A549 (cell line): Measurements from ENCODE around the gene WDR62. TPM values are rescaled to one million over a fixed set of nuclear protein-coding genes. Genes with fewer than 3 reads are reported as not detected.

Experiments used
- ATAC-seq, 2 experiments: fragments of 200-7000 bp in 1 of 2; fragments of >200 bp in 1 of 2; cut with Nextera tagmentation in 1 of 2; cut with Tn5 transposase in 1 of 2; 3 replicates each; pipeline versions ENCODE4 v1.8.0 to v1.9.1; 2018 to 2020; ENCODE audit warnings: mild to moderate bottlenecking in 1 of 2, moderate library complexity in 1 of 2
- CTCF ChIA-PET: fragments of 300-600 bp; sonication (Branson Sonifier 250); formaldehyde crosslinking; extraction: SDS; loops from one replicate; lab custom pipeline; 2021; ENCODE audit warnings: antibody characterized with exemption, inconsistent platforms; lab: Yijun Ruan, JAX
- POLR2A ChIA-PET: fragments of 350-600 bp; formaldehyde crosslinking; extraction: SDS; loops from one replicate; lab custom pipeline; 2021; ENCODE audit warnings: antibody characterized with exemption, inconsistent platforms; lab: Yijun Ruan, JAX
- DNase-seq, 2 experiments: peaks; one replicate each; pipeline versions ENCODE4 v3.0.0 to v3.0.0-alpha.2; 2011 to 2016; ENCODE audit warnings: low read depth in 1 of 2, low spot score in 1 of 2
- FAIRE-seq: peaks from 2 replicates; lab custom pipeline; 2011; peaks lifted over from hg19 to GRCh38; lab: Jason Lieb, UNC
- H3K27ac ChIP-seq, 2 experiments: fragments of >200 bp; sonication (Bioruptor Twin); formaldehyde crosslinking; 3 replicates each; pipeline ENCODE4 v1.5.1; 2016 to 2017
- H3K4me1 ChIP-seq: fragments of >200 bp; sonication (Bioruptor Twin); formaldehyde crosslinking; 3 replicates; pipeline ENCODE4 v1.6.1; 2016
- H3K4me2 ChIP-seq: fragments of >200 bp; sonication (Bioruptor Twin); formaldehyde crosslinking; 3 replicates; pipeline ENCODE4 v1.6.1; 2016
- H3K4me3 ChIP-seq: fragments of >200 bp; sonication (Bioruptor Twin); formaldehyde crosslinking; 3 replicates; pipeline ENCODE4 v1.5.1; 2016
- H3K9me3 ChIP-seq: fragments of >200 bp; sonication (Bioruptor Twin); formaldehyde crosslinking; 3 replicates; pipeline ENCODE4 v1.6.1; 2016
- BCL3 ChIP-seq: fragments of >200 bp; sonication (Bioruptor Twin); formaldehyde crosslinking; IDR thresholded peaks from 3 replicates; pipeline ENCODE4 v1.6.1; 2016
- BHLHE40 ChIP-seq: IDR thresholded peaks from 2 replicates; pipeline ENCODE4 v1.6.1; 2012; ENCODE audit warnings: low read depth, low read length, inconsistent platforms
- CBX8 ChIP-seq: fragments of 200-600 bp; sonication (generic); IDR thresholded peaks from 2 replicates; pipeline ENCODE4 v1.6.1; 2016
- CHD2 ChIP-seq: fragments of 150-350 bp; IDR thresholded peaks from 2 replicates; pipeline ENCODE4 v1.6.1; 2014; ENCODE audit warnings: low read length; ENCODE audit not compliant: partially characterized antibody
- EHF ChIP-seq: fragments of 250-450 bp; sonication (Bioruptor Pico); IDR thresholded peaks from 2 replicates; pipeline ENCODE4 v1.5.0; 2020; ENCODE audit warnings: mild to moderate bottlenecking
- EHMT2 ChIP-seq: fragments of 200-600 bp; sonication (generic); IDR thresholded peaks from 2 replicates; pipeline ENCODE4 v1.6.1; 2016; ENCODE audit warnings: antibody characterized with exemption, low read depth, mild to moderate bottlenecking, moderate library complexity
- ELK1 ChIP-seq: fragments of 150-350 bp; IDR thresholded peaks from 2 replicates; pipeline ENCODE4 v1.6.1; 2014; ENCODE audit warnings: low read depth, mild to moderate bottlenecking, low read length
- FOXS1 ChIP-seq: fragments of 250-450 bp; sonication (Bioruptor Pico); IDR thresholded peaks from 2 replicates; pipeline ENCODE4 v1.5.0; 2020; ENCODE audit warnings: mild to moderate bottlenecking, moderate library complexity
- GATA3 ChIP-seq: IDR thresholded peaks from 2 replicates; pipeline ENCODE4 v1.6.1; 2012; ENCODE audit warnings: borderline replicate concordance
- HDAC2 ChIP-seq: fragments of 200-600 bp; sonication (generic); IDR thresholded peaks from 2 replicates; pipeline ENCODE4 v1.6.1; 2016
- JUN ChIP-seq, 2 experiments: fragments of >200 bp; sonication (Bioruptor Twin); formaldehyde crosslinking; IDR thresholded peaks; 2 replicates in 1 of 2; 3 replicates in 1 of 2; pipeline ENCODE4 v1.6.1; 2016 to 2017
- JUNB ChIP-seq: fragments of >200 bp; sonication (Bioruptor Twin); formaldehyde crosslinking; IDR thresholded peaks from 2 replicates; pipeline ENCODE4 v1.6.1; 2016
- MAX ChIP-seq: IDR thresholded peaks from 2 replicates; pipeline ENCODE4 v1.6.1; 2012
- MAZ ChIP-seq: fragments of 150-350 bp; IDR thresholded peaks from 2 replicates; pipeline ENCODE4 v1.6.1; 2014; ENCODE audit warnings: antibody characterized with exemption, low read depth, low read length, borderline replicate concordance
- MYC ChIP-seq: IDR thresholded peaks from 2 replicates; pipeline ENCODE4 v1.6.1; 2012; ENCODE audit warnings: mild to moderate bottlenecking, inconsistent platforms, low read length, improper control_type of control experiment, borderline replicate concordance
- NPAS2 ChIP-seq: fragments of 250-450 bp; sonication (Bioruptor Pico); IDR thresholded peaks from 2 replicates; pipeline ENCODE4 v1.8.0; 2022; ENCODE audit warnings: mild to moderate bottlenecking, moderate library complexity, borderline replicate concordance
- PBX3 ChIP-seq: IDR thresholded peaks from 2 replicates; pipeline ENCODE4 v1.6.1; 2012
- PHF8 ChIP-seq: fragments of 200-600 bp; sonication (generic); IDR thresholded peaks from 2 replicates; pipeline ENCODE4 v1.6.1; 2016; ENCODE audit warnings: low read depth, mild to moderate bottlenecking, antibody characterized with exemption, moderate library complexity, borderline replicate concordance
- POLR2A ChIP-seq: IDR thresholded peaks from 2 replicates; pipeline ENCODE4 v1.6.1; 2012; ENCODE audit warnings: mild to moderate bottlenecking, low read length
- POLR2AphosphoS2 ChIP-seq: conservative IDR thresholded peaks from 2 replicates; pipeline ENCODE4 v1.6.1; 2012; ENCODE audit warnings: low read length, improper control_type of control experiment, inconsistent platforms
- RAD21 ChIP-seq, 2 experiments: fragments of >200 bp in 1 of 2; sonication (Bioruptor Twin) in 1 of 2; formaldehyde crosslinking in 1 of 2; IDR thresholded peaks in 1 of 2; conservative IDR thresholded peaks in 1 of 2; 2 replicates in 1 of 2; 3 replicates in 1 of 2; pipeline ENCODE4 v1.6.1; 2012 to 2018; ENCODE audit warnings: inconsistent platforms in 1 of 2
- REST ChIP-seq: fragments of 200-600 bp; sonication (generic); IDR thresholded peaks from 2 replicates; pipeline ENCODE4 v1.6.1; 2016; ENCODE audit warnings: antibody characterized with exemption, mild to moderate bottlenecking, moderate library complexity
- SMC3 ChIP-seq: fragments of >200 bp; sonication (Bioruptor Twin); formaldehyde crosslinking; IDR thresholded peaks from 3 replicates; pipeline ENCODE4 v1.6.1; 2018; ENCODE audit warnings: inconsistent platforms
- TFCP2L1 ChIP-seq: fragments of 250-450 bp; sonication (Bioruptor Pico); IDR thresholded peaks from 2 replicates; pipeline ENCODE4 v1.5.0; 2021; ENCODE audit warnings: mild to moderate bottlenecking
- TP53 ChIP-seq: fragments of 250-450 bp; sonication (Bioruptor Pico); IDR thresholded peaks from 2 replicates; pipeline ENCODE4 v1.5.0; 2021; ENCODE audit warnings: mild to moderate bottlenecking, moderate library complexity
- ZFP36 ChIP-seq: fragments of 450-650 bp; IDR thresholded peaks from 2 replicates; pipeline ENCODE4 v1.6.1; 2014; ENCODE audit warnings: borderline replicate concordance; ENCODE audit not compliant: partially characterized antibody
- ZNF302 ChIP-seq: fragments of 250-450 bp; sonication (Bioruptor Pico); IDR thresholded peaks from 2 replicates; pipeline ENCODE4 v1.9.0; 2021; ENCODE audit warnings: inconsistent platforms, mild to moderate bottlenecking, moderate library complexity
- WGBS: methylation state at CpG from one replicate; pipeline ENCODE4 v1.1.6; 2017; ENCODE audit errors: missing lambda C conversion rate; 5-methylcytosine and 5-hydroxymethylcytosine counted together
- polyA plus RNA-seq, 4 experiments: library from polyadenylated mRNA; depleted of rRNA in 3 of 4; stranded (reverse); fragments of >200 nt; fragmentation: RNase III in 1 of 4; extraction: RNeasy Plus Mini Kit Qiagen cat#74134 plus additional on column Dnase treatment in 1 of 4; gene quantifications; 2 replicates in 3 of 4; 3 replicates in 1 of 4; pipeline ENCODE4 v1.2.3, GENCODE V29; 2011 to 2017

The WDR62 gene
- polyA plus RNA-seq, 2 of the 4 experiments (the other 2 are of a cell fraction), result 15.5 to 32.9 TPM

GRCh38 chr19:36113894-36114720 is 59.4 kb downstream of the WDR62 start:
- H3K27ac ChIP-seq, result peak overlapping the region; percentile 89 to 91
- TF ChIP-seq POLR2AphosphoS2 (no peak), JUN (IDR thresholded peaks at IDR 0.05) (no peak), TFCP2L1 (CRISPR knock-in tag) (0 out of 2 replicates have a peak, but pooled peaks have one; percentile 31)
- ChIA-PET POLR2A (interaction anchor here (0.5 to 3.4 kb wide), 16 partner anchors 10 to 244 kb away, joined by 4 to 65 read pairs (median 14); partner anchors contain the start of genes ALKBH6, CAPNS1, THAP8 and WDR62), CTCF (interaction anchor here (0.6 to 6.5 kb wide), 9 partner anchors 12 to 183 kb away, joined by 3 to 82 read pairs (median 4); partner anchors contain the start of gene THAP8)
- peak; percentile 63 to 67 for DNase-seq
- H3K9me3 ChIP-seq, result no peaks in the 10 kb centered on the region
- H3K4me1 ChIP-seq, result peaks cover 25% of the 10 kb centered on the region
- H3K4me2 ChIP-seq, result peak overlapping the region; percentile 86
- FAIRE-seq, result no peak
- 18% methylated on average over 48 of the region's 48 CpGs for WGBS
- ATAC-seq, result peak; percentile 7 to 13; a peak in 5 of 6 replicates
- H3K4me3 ChIP-seq, result peak overlapping the region; percentile 75

GRCh38 chr19:36114721-36115452 is 60.2 kb downstream of the WDR62 start, which contains the start of gene POLR2I:
TSS of gene POLR2I (minus strand) at chr19:36114875. CDS start at chr19:36114856, 19 bp downstream.
- POLR2A ChIA-PET, result interaction anchor here (0.6 to 3.4 kb wide), 44 partner anchors 9 to 1792 kb away, joined by 3 to 65 read pairs (median 4); partner anchors contain the start of genes ALKBH6, CAPNS1, LIN37 and PSENEN
- H3K4me1 ChIP-seq, result peaks cover 25% of the 10 kb centered on the region
- H3K27ac ChIP-seq, result peak within 1 kb of the TSS; percentile 89 to 91
- CTCF ChIA-PET, result interaction anchor here (0.6 to 6.5 kb wide), 9 partner anchors 13 to 58 kb away, joined by 3 to 82 read pairs (median 5); no protein-coding TSS in a partner anchor
- ATAC-seq, result peak; percentile 85 to 96
- peak; percentile 100 for DNase-seq
- no peaks in the 10 kb centered on the region for H3K9me3 ChIP-seq
- peak within 1 kb of the TSS; percentile 86 for H3K4me2 ChIP-seq
- 2% methylated on average over 57 of the region's 60 CpGs for WGBS
- peak within 1 kb of the TSS; percentile 75 for H3K4me3 ChIP-seq
- FAIRE-seq, result peak; percentile 100
- TF ChIP-seq PHF8 (peak; percentile 73; the same call in 1 of the 2 replicates), CBX8 (no peak), TP53 (CRISPR knock-in tag) (peak; percentile 90; the same call in 1 of the 2 replicates), ELK1 (no peak), NPAS2 (CRISPR knock-in tag) (peak; percentile 91; the same call in 1 of the 2 replicates), JUNB (no peak), GATA3 (no peak; the same call in 1 of the 2 replicates), ZFP36 (no peak), MAZ (peak; percentile 29; the same call in 1 of the 2 replicates), JUN (IDR thresholded peaks at IDR 0.05) (peak; percentile 93), BCL3 (peak; percentile 91), TFCP2L1 (CRISPR knock-in tag) (no peak), RAD21 (conservative IDR thresholded peaks at IDR 0.05 in 1 of 2, IDR thresholded peaks at IDR 0.05 in 1 of 2) (no peak), EHF (CRISPR knock-in tag) (no peak; the same call in 1 of the 2 replicates), SMC3 (no peak), CHD2 (peak; percentile 23), ZNF302 (no peak), EHMT2 (no peak), MYC (peak; percentile 100), MAX (peak; percentile 100), BHLHE40 (peak; percentile 86), POLR2A (peak; percentile 89), HDAC2 (no peak), FOXS1 (CRISPR knock-in tag) (0 out of 2 replicates have a peak, but pooled peaks have one; percentile 65), REST (no peak), PBX3 (peak; percentile 81)
